RWPE2 (cell line): ENCODE results near the gene SCGB1C2.

ENCODE experiments used
- ATAC-seq: fragments of 200-7000 bp; cut with Tn5 transposase; 3 replicates; pipeline ENCODE4 v1.9.1; 2021; ENCODE audit warnings: low read depth
- DNase-seq: peaks from one replicate; pipeline ENCODE4 v3.0.0-alpha.2; 2020; ENCODE audit warnings: low spot score
- H3K27ac ChIP-seq: fragments of 450-650 bp; 2 replicates; pipeline ENCODE4 v1.5.1; 2017; ENCODE audit warnings: mild to moderate bottlenecking; ENCODE audit not compliant: poor library complexity, severe bottlenecking
- H3K27me3 ChIP-seq: fragments of 250-450 bp; sonication (Bioruptor Pico); 2 replicates; pipeline ENCODE4 v1.5.1; 2021; ENCODE audit warnings: mild to moderate bottlenecking, moderate library complexity; ENCODE audit not compliant: insufficient read depth, poor library complexity, severe bottlenecking
- H3K36me3 ChIP-seq: fragments of 250-450 bp; sonication (Bioruptor Pico); 2 replicates; pipeline ENCODE4 v1.5.1; 2020; ENCODE audit warnings: low read depth, mild to moderate bottlenecking, moderate library complexity
- H3K4me1 ChIP-seq: fragments of 250-450 bp; sonication (Bioruptor Pico); 2 replicates; pipeline ENCODE4 v1.5.1; 2021; ENCODE audit warnings: mild to moderate bottlenecking, moderate library complexity; ENCODE audit not compliant: insufficient read depth, poor library complexity, severe bottlenecking
- H3K4me3 ChIP-seq: fragments of 250-450 bp; sonication (Bioruptor Pico); 2 replicates; pipeline ENCODE4 v1.5.1; 2021; ENCODE audit warnings: mild to moderate bottlenecking, moderate library complexity; ENCODE audit not compliant: severe bottlenecking
- H3K9me3 ChIP-seq: fragments of 250-450 bp; sonication (Bioruptor Pico); 2 replicates; pipeline ENCODE4 v1.5.1; 2021; ENCODE audit warnings: mild to moderate bottlenecking, moderate library complexity; ENCODE audit not compliant: severe bottlenecking
- CTCF ChIP-seq: fragments of 450-650 bp; IDR thresholded peaks from one replicate; pipeline ENCODE4 v1.5.1; 2017; ENCODE audit warnings: mild to moderate bottlenecking, moderate library complexity; ENCODE audit not compliant: poor library complexity, severe bottlenecking

Gene SCGB1C2

DNA sequence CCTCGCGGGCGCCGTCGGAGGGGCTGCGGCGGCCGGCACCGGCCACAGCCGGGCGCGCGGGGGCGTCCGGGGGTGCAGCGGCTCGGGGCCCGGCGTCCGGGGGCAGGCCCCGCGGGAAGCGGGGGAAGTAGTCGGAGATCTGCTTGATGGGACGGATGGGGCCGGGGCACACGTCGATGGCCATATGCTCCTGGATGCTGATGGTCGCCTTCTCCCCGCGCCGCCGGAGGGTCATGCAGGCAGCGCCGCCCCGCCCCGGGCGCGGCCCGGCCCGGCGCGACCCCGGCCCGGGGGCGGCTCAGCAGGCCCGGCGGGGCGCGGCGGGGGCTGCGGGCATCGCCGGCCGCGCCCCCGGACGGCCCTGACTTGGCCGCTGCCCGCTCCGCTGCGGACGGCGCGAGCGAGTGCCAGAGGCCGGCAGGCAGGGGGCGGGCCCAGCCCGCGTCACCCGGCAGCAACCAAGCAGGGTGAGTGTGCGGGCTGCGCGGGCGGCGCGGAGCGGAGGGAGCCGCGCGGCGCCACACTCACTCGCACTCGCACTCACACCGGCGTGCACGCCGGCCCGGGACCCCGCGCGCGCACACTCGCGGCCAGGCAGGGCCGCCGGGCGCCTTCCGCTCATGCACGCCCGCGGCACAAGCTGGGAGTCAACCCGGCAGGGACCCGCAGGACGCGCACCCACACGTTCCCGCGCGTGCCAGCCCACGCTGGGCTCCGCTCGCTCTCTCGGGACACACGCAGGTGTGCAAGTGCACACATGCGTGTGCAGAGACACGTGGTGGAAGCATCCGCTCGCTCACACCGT lies 44.1 kb downstream of the SCGB1C2 start, which contains the start of gene DOC2B:
TSS of gene DOC2B (minus strand) at position 406 of the 805 bp plus-strand sequence. CDS start at position 235, 171 bp downstream.
- no peaks in the 10 kb centered on the region for H3K9me3 ChIP-seq
- no peaks in the 10 kb centered on the region for H3K4me1 ChIP-seq
- H3K27me3 ChIP-seq: peaks cover 84% of the 10 kb centered on the region
- TF ChIP-seq CTCF: no peak
- DNase-seq: no peak
- ATAC-seq: peak; percentile 76
- H3K36me3 ChIP-seq: no peaks in the 10 kb centered on the region
- no peak within 1 kb of the TSS for H3K4me3 ChIP-seq
- no peak within 1 kb of the TSS for H3K27ac ChIP-seq

DNA sequence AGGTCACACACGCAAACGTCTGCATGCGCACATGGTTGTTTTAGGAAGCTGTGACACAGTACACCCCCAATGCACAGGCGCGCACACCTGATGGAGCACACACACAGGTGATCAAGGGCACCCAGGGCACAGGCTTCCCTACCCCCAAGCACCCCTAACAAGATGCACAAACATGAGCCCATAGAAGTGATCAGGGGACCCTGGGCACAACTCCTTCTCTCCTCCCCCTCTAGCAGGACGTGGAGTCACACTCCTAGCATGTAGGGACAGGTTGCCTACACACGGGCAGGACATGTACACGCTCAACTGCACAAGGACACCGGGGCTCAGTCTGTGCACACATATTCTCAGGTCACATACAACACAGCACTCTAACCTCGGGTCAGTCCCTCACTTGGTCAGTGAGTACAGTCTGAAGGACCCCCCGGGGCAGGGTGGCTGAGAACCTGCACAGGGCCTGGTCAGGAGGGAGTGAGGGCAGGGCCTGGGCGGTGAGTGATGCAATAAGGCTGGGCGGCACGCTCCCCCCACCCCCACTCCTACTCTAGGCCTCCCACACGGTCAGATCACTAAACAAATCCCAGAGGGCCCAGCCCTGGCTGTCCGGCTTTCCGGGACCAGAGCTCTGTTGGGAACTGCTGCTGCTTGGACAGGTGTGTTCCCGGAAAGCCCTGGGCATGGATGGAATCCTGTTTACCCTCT lies 44.8 kb downstream of the SCGB1C2 start:
- no peak overlapping the region for H3K27ac ChIP-seq
- H3K4me1 ChIP-seq: no peaks in the 10 kb centered on the region
- no peaks in the 10 kb centered on the region for H3K36me3 ChIP-seq
- DNase-seq: no peak
- no peak overlapping the region for H3K4me3 ChIP-seq
- H3K9me3 ChIP-seq: no peaks in the 10 kb centered on the region
- no peak for TF ChIP-seq CTCF
- peak; percentile 7; the same call in 1 of the 3 replicates for ATAC-seq
- peaks cover 91% of the 10 kb centered on the region for H3K27me3 ChIP-seq

- peaks cover 84% of the 10 kb centered on the region for H3K27me3 ChIP-seq
- no peak for TF ChIP-seq CTCF
Observed at GRCh38 chr17:183021-183420, 45.7 kb downstream of the SCGB1C2 start.

GRCh38 chr17:185445-186138 lies 48.2 kb downstream of the SCGB1C2 start:
- no peak overlapping the region for H3K4me3 ChIP-seq
- no peak for DNase-seq
- H3K9me3 ChIP-seq: no peaks in the 10 kb centered on the region
- no peak overlapping the region for H3K27ac ChIP-seq
- H3K27me3 ChIP-seq: peaks cover 60% of the 10 kb centered on the region
- ATAC-seq: no peak
- H3K4me1 ChIP-seq: no peaks in the 10 kb centered on the region
- TF ChIP-seq CTCF: no peak
- H3K36me3 ChIP-seq: no peaks in the 10 kb centered on the region

More at GRCh38 chr17:183021-183420, 45.7 kb downstream of the SCGB1C2 start:
- no peaks in the 10 kb centered on the region for H3K9me3 ChIP-seq
- no peak for ATAC-seq
- H3K36me3 ChIP-seq: no peaks in the 10 kb centered on the region
- no peak overlapping the region for H3K4me3 ChIP-seq
- H3K27ac ChIP-seq: no peak overlapping the region
- no peaks in the 10 kb centered on the region for H3K4me1 ChIP-seq
- DNase-seq: no peak
